H54 (cell line): ENCODE results near the gene RASL10A.

ENCODE experiments used
- DNase-seq: peaks from one replicate; pipeline ENCODE4 v3.0.0; 2011; ENCODE audit warnings: low spot score, mixed read lengths; ENCODE audit not compliant: insufficient read length
- FAIRE-seq: peaks from 3 replicates; lab custom pipeline; 2011; peaks lifted over from hg19 to GRCh38; lab: Jason Lieb, UNC
- POLR2A ChIP-seq: IDR thresholded peaks from 2 replicates; pipeline ENCODE4 v1.6.1; 2011; ENCODE audit warnings: low read depth, mild to moderate bottlenecking, low read length

RASL10A gene

GRCh38 chr22:29334148-29334547, 18.7 kb upstream of the RASL10A start:
- DNase-seq = no peak
- TF ChIP-seq POLR2A = no peak
- FAIRE-seq = no peak

- FAIRE-seq = no peak
- DNase-seq = no peak
- TF ChIP-seq POLR2A = no peak
These were observed 17.5 kb upstream of the RASL10A start for GRCh38 chr22:29332886-29333496.

- no peak for FAIRE-seq
- no peak for TF ChIP-seq POLR2A
- DNase-seq = no peak
These were observed 16.3 kb upstream of the RASL10A start for GRCh38 chr22:29331658-29332300.

- TF ChIP-seq POLR2A = no peak
- FAIRE-seq (peak; percentile 75), DNase-seq (peak; percentile 57)
These were observed 15.7 kb upstream of the RASL10A start for GRCh38 chr22:29331213-29331612.

- no peak for TF ChIP-seq POLR2A
- DNase-seq (peak; percentile 78), FAIRE-seq (peak; percentile 58)
These were observed 15.3 kb upstream of the RASL10A start for GRCh38 chr22:29330753-29331152.

- DNase-seq (no peak), FAIRE-seq (no peak)
- TF ChIP-seq POLR2A = no peak
These were observed 14.8 kb upstream of the RASL10A start for GRCh38 chr22:29330291-29330690.

- FAIRE-seq (no peak), DNase-seq (no peak)
- no peak for TF ChIP-seq POLR2A
These were observed 14.1 kb upstream of the RASL10A start for GRCh38 chr22:29329581-29329980.

- TF ChIP-seq POLR2A = no peak
- DNase-seq = peak; percentile 63
- no peak for FAIRE-seq
These were observed 13.3 kb upstream of the RASL10A start for GRCh38 chr22:29328566-29329500.

- DNase-seq (no peak), FAIRE-seq (no peak)
- TF ChIP-seq POLR2A = no peak
These were observed 12.6 kb upstream of the RASL10A start for GRCh38 chr22:29328055-29328454.

GRCh38 chr22:29327089-29327764, 11.7 kb upstream of the RASL10A start:
- FAIRE-seq (no peak), DNase-seq (no peak)
- TF ChIP-seq POLR2A = no peak

GRCh38 chr22:29326481-29326880, 11.0 kb upstream of the RASL10A start:
- no peak for FAIRE-seq
- no peak for DNase-seq

GRCh38 chr22:29325785-29326315, 10.4 kb upstream of the RASL10A start:
- no peak for TF ChIP-seq POLR2A
- no peak for FAIRE-seq
- DNase-seq = no peak

More at GRCh38 chr22:29326481-29326880, 11.0 kb upstream of the RASL10A start:
- TF ChIP-seq POLR2A = no peak

GRCh38 chr22:29325356-29325755, 9.9 kb upstream of the RASL10A start:
- TF ChIP-seq POLR2A = no peak
- DNase-seq = no peak
- no peak for FAIRE-seq
